ENCODE results near the gene TMEM213. TPM values are rescaled to one million over a fixed set of nuclear protein-coding genes. Genes with fewer than 3 reads are reported as not detected.

The TMEM213 gene
- total RNA-seq, 4 donors from 2014 or later = not detected

GRCh38 chr7:138872576-138872975 lies 74.8 kb downstream of the TMEM213 start:
- 88% methylated on average over 3 of the region's 4 CpGs for WGBS
- Histone ChIP-seq H3K27me3 (no peaks in the 10 kb centered on the region), H3K4me3 (no peak overlapping the region), H3K27ac (replicated peaks in 1 of 4) (no peak overlapping the region), H3K9me3 (no peaks in the 10 kb centered on the region), H3K4me1 (no peaks in the 10 kb centered on the region), H3K36me3 (peaks cover 0 to 26% (median 18%) of the 10 kb centered on the region in 4 donors)
- intact Hi-C loops (cut with DNase I) = no loop called here
- DNase-seq (ENCODE audit: extremely low spot score) = no peak
- TF ChIP-seq POLR2AphosphoS5 (IDR thresholded peaks at IDR 0.05) = no peak
- TF ChIP-seq CTCF (IDR thresholded peaks at IDR 0.05) = no peak
- no peak for TF ChIP-seq POLR2A (IDR thresholded peaks at IDR 0.05; ENCODE audit: low read depth)

GRCh38 chr7:138873220-138873892 lies 75.6 kb downstream of the TMEM213 start:
- no peak for DNase-seq (ENCODE audit: extremely low spot score)
- no peaks in the 10 kb centered on the region for H3K27me3 ChIP-seq
- H3K4me1 ChIP-seq = no peaks in the 10 kb centered on the region
- H3K27ac ChIP-seq (replicated peaks in 1 of 4) = no peak overlapping the region
- no peaks in the 10 kb centered on the region for H3K9me3 ChIP-seq
- H3K4me3 ChIP-seq = no peak overlapping the region
- WGBS = 79% methylated on average over 5 of the region's 5 CpGs
- peaks cover 0 to 28% (median 15%) of the 10 kb centered on the region in 4 donors for H3K36me3 ChIP-seq
- TF ChIP-seq EP300 (IDR thresholded peaks at IDR 0.05) (no peak), POLR2AphosphoS5 (IDR thresholded peaks at IDR 0.05) (no peak), CTCF (IDR thresholded peaks at IDR 0.05) (no peak), POLR2A (IDR thresholded peaks at IDR 0.05; ENCODE audit: low read depth) (no peak)
- intact Hi-C loops (cut with DNase I) = no loop called here

- Histone ChIP-seq H3K36me3 (peaks cover 0 to 20% (median 9%) of the 10 kb centered on the region in 4 donors), H3K27me3 (no peaks in the 10 kb centered on the region), H3K4me1 (peaks cover 0 to 2% (median 0%) of the 10 kb centered on the region in 4 donors), H3K4me3 (no peak overlapping the region), H3K9me3 (no peaks in the 10 kb centered on the region), H3K27ac (replicated peaks in 1 of 4) (no peak overlapping the region)
- no peak for DNase-seq (ENCODE audit: extremely low spot score)
- 90% methylated on average over 9 of the region's 9 CpGs for WGBS
- intact Hi-C loops (cut with DNase I) = no loop called here
- TF ChIP-seq CTCF (IDR thresholded peaks at IDR 0.05) (no peak), EP300 (IDR thresholded peaks at IDR 0.05) (no peak), POLR2AphosphoS5 (IDR thresholded peaks at IDR 0.05) (no peak), POLR2A (IDR thresholded peaks at IDR 0.05; ENCODE audit: low read depth) (no peak)
These were observed 78.0 kb downstream of the TMEM213 start for GRCh38 chr7:138875794-138876193.

- no peak overlapping the region for H3K27ac ChIP-seq (replicated peaks in 1 of 4)
- DNase-seq (ENCODE audit: extremely low spot score) = no peak
- TF ChIP-seq CTCF (IDR thresholded peaks at IDR 0.05) (no peak), POLR2A (IDR thresholded peaks at IDR 0.05; ENCODE audit: low read depth) (no peak), EP300 (IDR thresholded peaks at IDR 0.05) (no peak), POLR2AphosphoS5 (IDR thresholded peaks at IDR 0.05) (no peak)
- 76% methylated on average over 4 of the region's 4 CpGs for whole genome bisulfite sequencing
- H3K4me1 ChIP-seq = peaks cover 0 to 5% (median under 1%) of the 10 kb centered on the region in 4 donors
- intact Hi-C loops (cut with DNase I) = no loop called here
- no peaks in the 10 kb centered on the region for H3K27me3 ChIP-seq
- H3K9me3 ChIP-seq = no peaks in the 10 kb centered on the region
- peaks cover 0 to 25% (median 7%) of the 10 kb centered on the region in 4 donors for H3K36me3 ChIP-seq
- no peak overlapping the region for H3K4me3 ChIP-seq
These were observed 78.5 kb downstream of the TMEM213 start for GRCh38 chr7:138876326-138876725.

- TF ChIP-seq POLR2AphosphoS5 (IDR thresholded peaks at IDR 0.05) (no peak), EP300 (IDR thresholded peaks at IDR 0.05) (no peak), CTCF (IDR thresholded peaks at IDR 0.05) (no peak), POLR2A (IDR thresholded peaks at IDR 0.05; ENCODE audit: low read depth) (no peak)
- 94% methylated on average over 7 of the region's 7 CpGs for WGBS
These were observed 80.3 kb downstream of the TMEM213 start for GRCh38 chr7:138878051-138878450.

More at GRCh38 chr7:138878051-138878450, 80.3 kb downstream of the TMEM213 start:
- Histone ChIP-seq H3K9me3 (no peaks in the 10 kb centered on the region), H3K4me1 (peaks cover 0 to 10% (median 1%) of the 10 kb centered on the region in 4 donors), H3K36me3 (peaks cover 0 to 25% (median 7%) of the 10 kb centered on the region in 4 donors), H3K27me3 (no peaks in the 10 kb centered on the region), H3K4me3 (no peak overlapping the region), H3K27ac (replicated peaks in 1 of 4) (no peak overlapping the region)
- DNase-seq (ENCODE audit: extremely low spot score) = no peak
- intact Hi-C loops (cut with DNase I) = no loop called here

All from esophagus muscularis mucosa (tissue), 4 donors.